GM18909 (cell line): ENCODE measurements around the gene SLC7A10.
"Not testable (repeated sequence)": the region's sequence is repeated elsewhere in the genome, so short reads cannot be mapped to it uniquely, and the experiment has no call there.

Source experiments
- ATAC-seq: cut with Tn5 transposase; IDR thresholded peaks from one replicate; pipeline ENCODE4 v1.9.1; 2021; ENCODE audit warnings: mild to moderate bottlenecking; ENCODE audit not compliant: unreplicated experiment, poor library complexity

Gene SLC7A10

DNA sequence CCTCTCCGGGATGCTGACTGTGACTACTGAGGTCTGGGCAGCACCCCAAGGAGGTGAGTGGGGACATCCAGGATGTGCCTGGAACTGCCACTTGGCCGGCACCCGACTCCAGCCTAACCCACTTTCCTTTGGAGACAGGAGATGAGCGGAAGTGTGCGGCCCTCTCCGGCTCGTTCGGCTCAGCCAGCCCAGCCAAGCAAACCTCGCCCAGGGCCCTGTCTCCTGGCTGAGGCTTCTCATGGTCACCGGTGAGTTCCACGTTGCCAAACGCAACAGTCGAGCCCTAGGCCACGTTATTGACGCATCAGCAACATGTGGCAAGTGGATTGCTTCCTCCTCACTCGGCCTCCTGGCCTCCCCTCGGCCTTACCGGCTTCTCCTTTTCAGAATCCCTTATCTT is 5.5 kb downstream of the SLC7A10 start:
- ATAC-seq = no peak

DNA sequence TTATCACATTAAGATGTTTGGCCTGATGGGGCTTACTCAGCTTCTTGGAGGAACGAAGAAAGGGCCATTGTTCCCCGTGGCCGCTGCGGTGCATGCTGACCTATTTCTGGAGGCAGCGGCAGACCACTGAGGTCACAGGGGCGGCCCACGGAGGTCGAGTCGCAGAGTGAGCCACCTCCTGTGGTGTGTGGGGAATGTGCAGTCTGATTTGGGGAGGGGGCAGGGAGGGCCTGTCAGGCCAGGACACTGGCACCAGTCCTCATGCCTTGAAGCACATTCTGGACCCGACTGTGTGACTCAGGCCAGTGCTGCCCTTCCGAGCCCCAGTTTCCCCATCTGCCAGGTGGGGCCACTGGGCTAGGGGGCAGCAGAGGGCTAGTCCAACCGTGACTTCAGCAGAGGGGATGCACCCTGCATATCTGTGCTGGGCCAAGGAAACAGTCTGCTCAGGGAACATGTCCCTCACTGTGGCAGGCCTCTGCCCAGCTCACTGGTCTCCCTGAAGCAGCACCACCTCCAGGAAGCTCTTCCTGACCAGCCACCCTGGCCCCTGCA is 6.3 kb downstream of the SLC7A10 start:
- ATAC-seq = no peak

DNA sequence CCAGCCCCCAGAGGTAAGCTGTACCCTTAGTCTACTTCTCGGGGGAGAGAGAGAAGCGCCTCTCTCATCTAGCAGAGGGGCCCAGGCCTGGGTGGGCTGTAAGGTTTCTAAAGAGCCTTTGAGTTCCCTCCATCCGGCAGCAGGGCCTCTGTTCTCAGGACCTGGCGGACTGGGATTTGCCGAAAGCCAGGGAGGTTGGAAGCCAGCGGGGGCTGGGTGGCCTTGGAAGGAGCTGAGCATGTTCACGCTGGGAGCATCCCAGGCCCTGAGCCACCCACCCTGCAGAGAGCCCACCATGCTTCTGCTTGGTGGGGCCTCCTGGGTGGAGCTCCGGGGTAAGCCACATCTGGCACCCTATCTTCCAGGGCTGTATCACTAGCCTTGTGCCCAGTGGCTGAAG is 7.8 kb downstream of the SLC7A10 start:
- ATAC-seq = no peak

DNA sequence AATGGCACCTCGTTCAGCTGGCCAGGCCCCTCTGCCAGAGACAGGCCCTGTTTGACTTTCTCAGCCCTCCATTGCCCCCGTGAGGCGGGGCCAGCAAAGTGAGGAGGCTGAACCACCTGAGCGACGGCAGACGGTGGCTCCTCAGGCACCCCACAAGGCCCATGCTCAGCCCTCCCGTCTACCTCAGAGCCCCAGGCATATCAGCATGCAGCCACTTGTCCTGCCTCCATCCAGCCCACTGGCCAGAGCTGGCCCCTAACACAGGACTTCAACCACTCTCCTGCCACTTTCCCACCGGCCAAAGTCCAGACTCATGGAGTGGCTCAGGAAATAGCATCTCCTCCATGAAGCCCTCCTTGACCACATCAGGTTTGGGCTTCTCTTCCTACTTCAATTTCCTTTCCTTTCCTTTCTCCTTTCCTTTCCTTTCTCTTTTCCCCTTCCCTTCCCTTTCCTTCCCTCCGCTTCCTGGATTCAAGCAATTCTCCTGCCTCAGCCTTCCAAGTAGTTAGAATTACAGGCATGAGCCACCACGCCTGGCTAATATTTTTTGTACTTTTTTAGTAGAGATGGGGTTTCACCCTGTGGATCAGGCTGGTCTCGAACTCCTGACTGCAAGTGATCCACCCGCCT is 9.3 kb downstream of the SLC7A10 start:
- ATAC-seq = no peak

DNA sequence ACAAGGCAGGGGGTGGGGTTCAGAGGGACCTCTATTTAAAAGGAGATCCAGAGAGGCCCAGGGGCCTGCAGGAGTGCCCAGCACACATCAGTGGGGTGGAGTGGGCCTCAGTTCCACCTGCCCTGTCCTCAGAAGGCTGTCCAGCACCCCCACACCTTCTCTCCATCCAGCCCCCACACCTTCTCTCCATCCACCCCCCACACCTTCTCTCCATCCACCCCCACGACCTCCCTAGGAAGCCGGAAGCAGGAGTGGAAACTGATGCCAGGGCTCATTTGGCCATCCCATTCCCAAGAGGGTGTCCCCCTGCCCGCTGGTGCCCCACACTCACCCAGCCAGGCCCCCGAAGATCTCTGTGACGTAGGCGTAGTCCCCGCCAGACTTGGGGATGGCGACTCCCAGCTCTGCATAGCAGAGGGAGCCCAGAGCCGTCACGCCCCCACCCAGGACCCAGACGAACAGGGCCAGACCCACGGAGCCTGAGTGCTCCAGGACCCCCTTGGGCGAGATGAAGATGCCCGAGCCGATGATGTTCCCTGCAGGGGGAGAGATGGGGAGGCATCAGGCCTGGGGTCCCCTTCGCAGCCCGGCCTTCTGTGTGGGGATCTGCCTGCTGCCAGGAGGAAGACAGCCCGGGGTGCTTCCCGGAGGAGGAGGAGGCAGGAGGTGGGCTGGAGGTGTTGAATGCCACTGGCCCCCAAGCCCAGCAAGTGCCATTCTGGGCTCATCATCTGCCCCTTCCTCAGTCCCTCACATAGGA is 10.0 kb downstream of the SLC7A10 start:
- ATAC-seq = no peak

DNA sequence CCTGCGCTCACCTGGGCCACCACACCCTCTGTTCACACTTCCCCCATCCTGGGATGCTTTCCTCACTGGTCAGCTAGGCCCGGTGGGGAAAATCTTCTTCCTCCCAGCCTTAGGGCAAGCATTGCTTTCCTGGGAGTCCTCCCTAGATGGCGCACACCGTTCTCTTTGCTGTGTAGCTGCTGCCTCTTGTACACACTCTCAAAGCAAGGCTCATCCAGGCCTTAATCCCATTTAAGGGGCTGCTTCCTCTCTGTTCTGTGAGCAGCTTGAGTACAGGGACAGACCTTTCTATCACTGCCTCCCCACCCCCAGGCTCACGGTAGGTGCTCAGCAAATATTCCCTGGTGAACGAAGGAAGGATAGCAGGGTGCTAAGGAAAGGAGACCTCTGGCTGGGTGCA is 11.1 kb downstream of the SLC7A10 start:
- no peak for ATAC-seq

DNA sequence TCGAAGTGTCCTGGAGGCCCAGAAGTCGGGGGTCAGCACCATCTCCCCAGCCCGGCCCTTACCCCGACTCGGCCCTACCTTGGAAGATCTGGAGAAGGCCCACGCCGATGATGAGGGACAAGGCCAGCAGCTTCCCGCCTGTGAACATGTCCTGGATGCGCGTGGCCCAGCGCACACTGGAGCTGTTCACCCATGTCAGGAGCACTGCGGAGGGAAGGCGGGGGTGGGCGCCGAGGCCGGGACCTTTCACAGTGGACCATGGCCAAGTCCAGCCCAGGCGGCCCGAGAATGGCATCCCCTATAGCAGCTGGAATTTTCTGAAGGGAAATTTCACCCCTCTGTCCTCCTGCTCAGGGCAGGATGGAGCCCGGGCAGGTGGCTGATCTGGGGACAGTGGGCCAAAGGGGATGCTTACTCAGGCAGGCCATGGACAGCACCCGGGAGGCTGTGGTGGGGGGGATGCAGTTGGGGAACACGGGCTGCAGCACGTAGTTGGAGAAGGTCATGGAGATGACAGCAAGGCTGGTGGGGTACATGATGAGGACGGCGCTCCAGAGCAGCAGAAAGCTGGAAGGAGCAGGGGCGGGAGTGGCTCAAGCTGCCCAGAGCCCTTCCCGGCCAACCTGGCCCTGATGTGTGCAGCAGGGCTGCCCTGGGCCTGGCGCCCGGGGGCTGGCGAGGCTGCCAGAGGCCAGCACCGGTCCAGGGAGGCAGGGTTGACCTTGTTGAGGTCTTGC is 13.0 kb downstream of the SLC7A10 start:
- no peak for ATAC-seq

DNA sequence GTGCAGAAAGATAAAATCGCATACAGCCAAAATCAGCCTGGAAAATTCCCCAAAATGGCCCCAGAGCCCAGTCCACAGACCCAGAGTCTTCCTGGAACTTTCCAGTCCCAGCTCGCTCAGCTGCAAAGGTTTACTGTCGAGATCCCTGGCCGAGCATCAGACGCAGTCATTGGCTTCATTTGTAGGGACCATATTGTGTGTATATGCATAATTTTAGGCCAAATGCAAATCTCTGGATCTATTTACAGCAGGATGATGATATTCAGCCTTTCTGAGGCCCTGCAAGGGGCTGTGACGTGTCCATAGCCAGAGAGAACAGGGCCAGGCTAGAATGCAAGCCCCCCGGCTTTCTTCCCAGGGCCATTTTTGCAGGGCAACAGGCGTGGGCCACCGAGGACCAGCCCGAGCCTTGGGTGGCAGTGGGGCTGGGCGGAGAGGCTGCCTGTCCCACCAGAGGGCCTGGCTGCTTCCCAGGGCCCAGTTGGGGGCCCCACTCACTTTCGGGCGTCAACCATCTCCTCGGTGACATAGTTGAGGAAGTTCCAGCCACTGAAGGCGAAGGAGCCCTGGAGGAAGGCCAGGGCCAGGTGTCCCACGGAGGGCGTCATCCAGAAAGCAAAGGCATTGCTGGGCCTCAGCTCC is 13.7 kb downstream of the SLC7A10 start:
- ATAC-seq = no peak

DNA sequence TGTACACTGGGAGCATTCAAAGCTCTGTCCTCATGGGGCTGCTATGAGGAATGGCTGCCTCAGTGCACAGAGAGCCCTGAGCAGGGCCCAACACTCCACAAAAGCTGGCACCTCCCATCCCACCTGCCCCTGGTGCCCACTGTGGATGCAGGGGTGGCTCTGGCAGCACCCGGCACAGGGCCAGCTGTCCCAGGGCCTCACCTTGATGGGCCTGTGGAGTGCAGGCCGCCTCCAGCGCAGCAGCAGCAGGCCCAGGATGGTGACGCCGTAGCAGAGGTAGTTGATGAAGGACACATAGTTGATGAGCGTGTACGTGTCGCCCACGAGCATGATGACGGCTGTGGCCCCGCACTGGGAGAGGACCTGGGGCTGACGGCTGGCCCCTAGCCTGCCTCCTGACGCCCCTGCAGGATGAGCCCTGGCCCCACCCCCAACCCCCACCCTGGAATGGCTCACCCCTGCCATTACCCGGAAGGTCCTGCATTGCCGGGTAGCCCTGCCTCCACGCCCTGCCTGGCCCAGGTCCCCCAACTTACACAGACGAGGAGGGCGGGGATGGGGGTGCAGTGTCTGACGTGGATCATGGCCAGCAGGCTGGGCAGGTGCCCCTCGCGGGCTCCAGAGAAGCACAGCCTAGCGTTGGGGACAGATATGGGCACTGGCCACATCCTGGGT is 15.2 kb downstream of the SLC7A10 start:
- no peak for ATAC-seq

DNA sequence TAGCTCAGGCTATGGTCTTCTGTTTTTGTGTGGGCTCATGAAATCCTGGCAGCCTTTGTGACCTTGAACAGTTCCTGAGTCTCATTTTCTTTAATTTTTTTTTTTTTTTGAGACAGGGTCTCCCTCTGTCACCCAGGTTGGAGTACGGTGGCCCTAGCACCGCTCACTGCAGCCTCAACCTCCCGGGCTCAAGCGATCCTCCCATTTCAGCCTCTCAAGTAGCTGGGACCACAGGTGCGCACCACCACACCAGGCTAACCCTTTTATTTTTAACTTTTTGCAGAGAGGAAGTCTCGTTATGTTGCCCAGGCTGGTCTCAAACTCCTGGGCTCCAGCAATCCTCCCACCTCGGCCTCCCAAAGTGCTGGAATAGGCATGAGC is 15.8 kb downstream of the SLC7A10 start:
- ATAC-seq = not testable (repeated sequence)

DNA sequence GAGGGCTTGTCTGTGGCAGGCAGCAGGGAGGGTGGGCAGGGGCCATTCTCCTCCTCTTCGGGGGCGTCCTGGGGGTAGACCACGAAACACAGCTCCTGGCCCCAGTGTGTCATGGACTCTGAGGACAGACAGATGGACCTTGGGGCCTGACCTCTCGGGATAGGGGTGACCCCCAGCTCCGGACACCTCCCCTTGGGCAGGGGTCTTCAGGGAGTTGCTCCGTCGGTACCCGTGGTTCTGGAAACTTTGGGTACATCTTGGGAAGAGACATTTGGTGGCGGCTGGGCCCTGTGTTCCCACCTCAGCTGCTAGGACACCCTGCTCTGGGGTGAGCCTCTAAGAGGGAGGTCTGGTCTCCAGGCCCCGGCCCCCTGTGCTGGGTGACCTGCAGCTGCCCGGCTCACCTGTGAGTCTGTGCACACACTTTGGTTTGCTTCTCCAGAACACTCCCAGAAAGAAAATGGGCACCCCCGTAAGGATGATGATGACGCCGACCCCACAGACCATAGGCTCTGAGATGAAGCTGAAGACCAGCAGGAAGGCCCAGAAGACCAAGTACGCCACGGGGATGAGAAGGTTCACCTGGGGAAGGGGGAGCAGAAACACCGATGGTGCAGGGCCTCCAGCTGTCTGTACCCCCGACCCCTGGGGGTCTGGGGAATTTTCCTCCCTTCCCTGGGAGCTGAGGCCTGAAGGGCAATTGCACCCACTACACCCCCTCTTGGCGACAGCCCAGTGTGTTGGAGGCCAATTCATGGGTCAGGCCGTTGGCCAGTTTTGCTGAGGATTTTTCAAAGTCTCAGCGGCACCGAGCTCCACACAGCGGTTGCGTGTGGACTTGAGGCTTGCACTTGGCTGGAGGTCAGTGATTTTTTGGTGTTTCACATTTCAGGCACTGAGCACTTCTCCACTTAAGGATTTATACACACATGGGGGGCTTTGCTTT is 16.5 kb downstream of the SLC7A10 start:
- ATAC-seq = no peak

DNA sequence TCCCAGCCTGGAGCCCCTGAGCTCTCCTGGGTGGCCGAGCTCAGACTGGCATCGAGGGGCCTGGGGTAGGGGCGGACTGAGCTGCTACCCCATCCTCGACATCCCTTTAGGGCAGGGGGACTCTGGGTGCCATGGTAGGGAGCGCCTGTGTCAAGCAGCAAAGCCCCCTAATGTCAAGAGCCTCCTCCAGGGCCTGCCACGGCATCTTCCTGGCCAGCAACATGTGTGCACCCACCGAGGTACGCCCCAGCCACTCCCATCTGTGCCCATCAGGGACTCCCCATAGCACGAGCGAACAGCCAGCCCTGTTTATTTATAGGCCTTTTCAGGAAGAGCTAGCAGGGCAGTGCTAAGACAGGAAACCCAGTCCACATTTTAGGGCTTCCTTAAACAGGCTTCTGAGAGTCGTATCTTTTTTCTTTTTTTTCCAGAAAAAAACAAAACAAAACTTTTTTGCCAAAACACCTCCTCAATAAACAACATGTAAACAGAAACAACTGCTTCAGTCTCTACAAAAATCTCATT is 17.2 kb downstream of the SLC7A10 start:
- no peak for ATAC-seq

DNA sequence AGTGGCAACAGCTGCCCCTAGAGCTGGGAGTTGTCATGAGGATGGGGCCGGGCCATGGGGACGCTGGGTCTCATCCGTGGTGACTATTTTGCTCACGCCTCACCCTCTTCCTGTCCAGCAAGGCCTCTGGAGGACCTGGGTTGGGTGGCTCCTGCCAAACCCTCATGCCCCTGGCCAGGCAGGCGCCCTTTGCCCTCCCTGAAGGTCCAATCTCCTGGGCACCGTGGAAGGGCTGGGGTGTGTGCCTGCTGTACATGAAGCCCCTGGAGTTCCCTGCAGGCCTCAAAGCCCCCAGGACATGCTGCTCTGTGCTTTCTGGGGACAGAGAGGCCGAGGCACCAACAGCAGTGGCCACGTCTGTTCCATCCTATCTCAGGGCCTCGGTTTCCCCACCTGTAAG is 17.7 kb downstream of the SLC7A10 start:
- no peak for ATAC-seq

DNA sequence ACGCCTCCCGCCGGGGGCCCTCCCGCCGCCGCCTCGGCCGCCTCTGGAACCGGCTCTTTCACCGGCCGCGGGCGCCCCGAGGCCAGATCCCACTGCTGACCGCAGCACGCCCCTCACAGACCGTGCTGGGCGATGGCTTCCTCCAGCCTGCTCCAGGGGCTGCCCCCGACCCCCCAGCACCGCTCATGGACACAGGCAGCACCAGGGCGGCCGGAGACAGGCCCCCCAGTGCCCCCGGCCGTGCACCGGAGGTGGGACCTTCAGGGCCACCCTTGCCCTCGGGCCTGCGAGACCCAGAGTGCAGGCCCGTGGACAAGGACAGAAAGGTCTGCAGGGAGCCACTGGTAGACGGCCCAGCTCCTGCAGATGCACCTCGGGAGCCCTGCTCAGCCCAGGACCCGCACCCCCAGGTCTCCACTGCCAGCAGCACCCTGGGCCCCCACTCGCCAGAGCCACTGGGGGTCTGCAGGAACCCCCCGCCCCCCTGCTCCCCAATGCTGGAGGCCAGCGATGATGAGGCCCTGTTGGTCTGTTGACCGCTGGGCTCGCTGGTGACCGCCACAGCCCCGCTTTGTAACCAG is 18.5 kb downstream of the SLC7A10 start:
- ATAC-seq = no peak

DNA sequence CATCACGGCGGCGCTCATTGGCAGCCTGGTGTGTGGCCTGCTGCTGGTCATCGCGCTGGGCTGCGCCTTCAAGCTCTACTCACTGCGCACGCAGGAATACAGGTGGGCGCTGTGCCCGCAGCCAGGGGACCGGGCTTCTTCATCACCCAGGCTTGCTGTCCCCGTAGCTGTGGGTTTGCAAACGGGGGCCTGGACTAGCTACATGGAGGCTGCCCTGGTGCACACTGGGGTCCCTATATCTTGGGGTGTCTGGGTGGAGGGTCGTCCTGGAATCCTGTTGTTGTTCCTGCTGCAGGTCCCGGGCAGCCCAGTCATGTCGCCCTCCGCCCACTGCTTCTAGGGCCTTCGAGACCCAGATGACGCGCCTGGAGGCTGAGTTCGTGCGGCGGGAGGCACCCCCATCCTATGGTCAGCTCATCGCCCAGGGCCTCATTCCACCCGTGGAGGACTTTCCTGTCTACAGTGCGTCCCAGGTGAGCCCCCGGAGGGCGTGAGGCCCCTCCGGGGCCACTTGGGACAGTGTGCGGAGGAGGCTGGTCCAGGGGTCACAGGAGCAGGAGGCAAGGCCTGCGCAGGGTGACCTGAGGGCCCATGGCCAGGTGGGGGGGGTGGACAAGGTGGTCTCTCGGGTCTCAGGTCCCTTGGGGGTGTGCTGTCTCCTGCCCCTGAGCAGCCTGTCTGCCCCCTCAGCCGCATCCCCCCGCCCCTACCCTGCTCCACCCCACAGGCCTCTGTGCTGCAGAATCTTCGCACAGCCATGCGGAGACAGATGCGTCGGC is 19.2 kb downstream of the SLC7A10 start:
- ATAC-seq = no peak

DNA sequence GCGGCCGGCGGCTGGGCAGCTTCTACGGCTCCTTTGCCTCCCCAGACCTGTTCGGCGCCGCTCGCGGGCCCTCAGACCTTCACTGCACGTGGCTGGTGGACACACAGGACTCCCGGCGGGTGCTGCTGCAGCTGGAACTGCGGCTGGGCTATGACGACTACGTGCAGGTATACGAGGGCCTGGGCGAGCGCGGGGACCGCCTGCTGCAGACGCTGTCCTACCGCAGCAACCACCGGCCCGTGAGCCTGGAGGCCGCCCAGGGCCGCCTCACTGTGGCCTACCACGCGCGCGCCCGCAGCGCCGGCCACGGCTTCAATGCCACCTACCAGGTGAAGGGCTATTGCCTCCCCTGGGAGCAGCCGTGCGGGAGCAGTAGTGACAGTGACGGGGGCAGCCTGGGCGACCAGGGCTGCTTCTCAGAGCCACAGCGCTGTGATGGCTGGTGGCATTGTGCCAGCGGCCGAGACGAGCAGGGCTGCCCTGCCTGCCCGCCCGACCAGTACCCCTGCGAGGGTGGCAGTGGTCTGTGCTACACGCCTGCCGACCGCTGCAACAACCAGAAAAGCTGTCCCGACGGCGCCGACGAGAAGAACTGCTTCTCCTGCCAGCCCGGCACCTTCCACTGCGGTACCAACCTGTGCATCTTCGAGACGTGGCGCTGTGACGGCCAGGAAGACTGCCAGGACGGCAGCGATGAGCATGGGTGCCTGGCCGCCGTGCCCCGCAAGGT is 20.0 kb downstream of the SLC7A10 start:
- no peak for ATAC-seq

DNA sequence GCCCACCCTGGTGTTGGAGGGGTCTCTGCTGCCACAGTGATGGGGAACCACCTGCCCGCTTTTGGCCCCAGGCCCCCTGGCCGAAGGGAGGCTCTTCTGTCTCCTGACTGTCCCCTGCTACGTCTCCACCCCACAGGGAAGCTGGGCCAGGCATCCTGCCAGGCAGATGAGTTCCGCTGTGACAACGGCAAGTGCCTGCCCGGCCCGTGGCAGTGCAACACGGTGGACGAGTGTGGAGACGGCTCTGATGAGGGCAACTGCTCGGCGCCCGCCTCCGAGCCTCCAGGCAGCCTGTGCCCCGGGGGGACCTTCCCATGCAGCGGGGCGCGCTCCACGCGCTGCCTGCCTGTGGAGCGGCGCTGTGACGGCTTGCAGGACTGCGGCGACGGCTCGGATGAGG is 20.5 kb downstream of the SLC7A10 start:
- ATAC-seq = no peak
